ENCODE measurements around the gene CASP9. TPM values are rescaled to one million over a fixed set of nuclear protein-coding genes. Genes with fewer than 3 reads are reported as not detected.

CASP9 gene
- total RNA-seq, 2 experiments from 2014 or later = 9.7 to 11.5 TPM

GRCh38 chr1:15513919-15514318 is 10.1 kb downstream of the CASP9 start:
- TF ChIP-seq CTCF (IDR thresholded peaks at IDR 0.05) = no peak
- ChIA-PET CTCF (interaction anchor here (1.2 to 2.3 kb wide), 2 partner anchors 24 to 191 kb away, joined by 3 to 6 read pairs; no protein-coding TSS in a partner anchor), POLR2A (no interaction called here)
- H3K27me3 Mint-ChIP-seq = no peaks in the 10 kb centered on the region
- no peak overlapping the region for H3K4me3 Mint-ChIP-seq
- ATAC-seq = no peak
- intact Hi-C loops (cut with micrococcal nuclease) = no loop called here
- no peaks in the 10 kb centered on the region for H3K9me3 Mint-ChIP-seq
- DNase-seq = no peak
- peak overlapping the region; percentile 16 for H3K27ac Mint-ChIP-seq
- peaks cover 20% of the 10 kb centered on the region for H3K36me3 Mint-ChIP-seq (ENCODE audit: low read depth)
- peaks cover 27% of the 10 kb centered on the region for H3K4me1 Mint-ChIP-seq (ENCODE audit: low read depth)

- peaks cover 20% of the 10 kb centered on the region for H3K36me3 Mint-ChIP-seq (ENCODE audit: low read depth)
- ChIA-PET CTCF (interaction anchor here (2.3 kb wide), 1 partner anchor 190 kb away, joined by 6 read pairs; no protein-coding TSS in a partner anchor), POLR2A (no interaction called here)
- no peak overlapping the region for H3K4me3 Mint-ChIP-seq
- no peaks in the 10 kb centered on the region for H3K27me3 Mint-ChIP-seq
- no peaks in the 10 kb centered on the region for H3K9me3 Mint-ChIP-seq
- intact Hi-C loops (cut with micrococcal nuclease) = no loop called here
- no peak for TF ChIP-seq CTCF (IDR thresholded peaks at IDR 0.05)
- ATAC-seq (no peak), DNase-seq (no peak)
- H3K4me1 Mint-ChIP-seq (ENCODE audit: low read depth) = peaks cover 27% of the 10 kb centered on the region
- H3K27ac Mint-ChIP-seq = no peak overlapping the region
Measured at GRCh38 chr1:15513192-15513591, 10.8 kb downstream of the CASP9 start.

GRCh38 chr1:15510611-15511405 is 13.2 kb downstream of the CASP9 start:
- DNase-seq (no peak), ATAC-seq (no peak)
- CTCF ChIA-PET = no interaction called here
- H3K36me3 Mint-ChIP-seq (ENCODE audit: low read depth) = peaks cover 9% of the 10 kb centered on the region
- POLR2A ChIA-PET = interaction anchor here (1.2 kb wide), 1 partner anchor 18 kb away, joined by 3 read pairs; no protein-coding TSS in a partner anchor
- intact Hi-C loops (cut with micrococcal nuclease) = no loop called here
- H3K4me3 Mint-ChIP-seq = no peak overlapping the region
- H3K4me1 Mint-ChIP-seq (ENCODE audit: low read depth) = peaks cover 20% of the 10 kb centered on the region
- no peaks in the 10 kb centered on the region for H3K9me3 Mint-ChIP-seq
- no peak overlapping the region for H3K27ac Mint-ChIP-seq
- no peaks in the 10 kb centered on the region for H3K27me3 Mint-ChIP-seq
- TF ChIP-seq CTCF (IDR thresholded peaks at IDR 0.05) = no peak

GRCh38 chr1:15509586-15509985 is 14.4 kb downstream of the CASP9 start:
- no peak overlapping the region for H3K4me3 Mint-ChIP-seq

More at GRCh38 chr1:15509586-15509985, 14.4 kb downstream of the CASP9 start:
- no peak overlapping the region for H3K27ac Mint-ChIP-seq
- ATAC-seq (no peak), DNase-seq (no peak)
- ChIA-PET POLR2A (no interaction called here), CTCF (no interaction called here)
- H3K9me3 Mint-ChIP-seq = no peaks in the 10 kb centered on the region
- intact Hi-C loops (cut with micrococcal nuclease) = no loop called here
- H3K36me3 Mint-ChIP-seq (ENCODE audit: low read depth) = peaks cover 6% of the 10 kb centered on the region
- no peaks in the 10 kb centered on the region for H3K27me3 Mint-ChIP-seq
- peaks cover 10% of the 10 kb centered on the region for H3K4me1 Mint-ChIP-seq (ENCODE audit: low read depth)
- TF ChIP-seq CTCF (IDR thresholded peaks at IDR 0.05) = no peak
